ENCODE data around the gene QSOX2.

Gene QSOX2

GRCh38 chr9:136262671-136263178 lies 17.1 kb upstream of the QSOX2 start:
- TF ChIP-seq SIN3A (IDR thresholded peaks at IDR 0.05; ENCODE audit: borderline replicate concordance, insufficient read depth, low read length), result no peak

GRCh38 chr9:136261686-136262430 lies 16.2 kb upstream of the QSOX2 start:
- no peak for TF ChIP-seq SIN3A (IDR thresholded peaks at IDR 0.05; ENCODE audit: borderline replicate concordance, insufficient read depth, low read length)
- TF ChIP-seq FOXP2 (optimal IDR thresholded peaks at IDR 0.05; ENCODE audit: borderline replicate concordance, extremely low read depth, extremely low read length, insufficient read depth), result no peak
- no peak for TF ChIP-seq POLR2AphosphoS5 (IDR thresholded peaks at IDR 0.05; ENCODE audit: low read depth, low read length)
- TF ChIP-seq TAF1 (IDR thresholded peaks at IDR 0.05; ENCODE audit: borderline replicate concordance, insufficient read depth, low read length), result no peak
- no peak for TF ChIP-seq REST (IDR thresholded peaks at IDR 0.05; ENCODE audit: insufficient read depth in 1 of 2, low read depth in 2 of 2, low read length in 2 of 2)

- no peak for TF ChIP-seq POLR2AphosphoS5 (IDR thresholded peaks at IDR 0.05; ENCODE audit: low read depth, low read length)
- no peak for TF ChIP-seq SIN3A (IDR thresholded peaks at IDR 0.05; ENCODE audit: borderline replicate concordance, insufficient read depth, low read length)
- no peak for TF ChIP-seq TAF1 (IDR thresholded peaks at IDR 0.05; ENCODE audit: borderline replicate concordance, insufficient read depth, low read length)
- no peak for TF ChIP-seq REST (IDR thresholded peaks at IDR 0.05; ENCODE audit: insufficient read depth in 1 of 2, low read depth in 2 of 2, low read length in 2 of 2)
- no peak for TF ChIP-seq FOXP2 (optimal IDR thresholded peaks at IDR 0.05; ENCODE audit: borderline replicate concordance, extremely low read depth, extremely low read length, insufficient read depth)
Measured at GRCh38 chr9:136260936-136261472, 15.4 kb upstream of the QSOX2 start.

GRCh38 chr9:136260521-136260920 lies 14.9 kb upstream of the QSOX2 start:
- no peak for TF ChIP-seq TAF1 (IDR thresholded peaks at IDR 0.05; ENCODE audit: borderline replicate concordance, insufficient read depth, low read length)
- no peak for TF ChIP-seq REST (IDR thresholded peaks at IDR 0.05; ENCODE audit: insufficient read depth in 1 of 2, low read depth in 2 of 2, low read length in 2 of 2)
- TF ChIP-seq SIN3A (IDR thresholded peaks at IDR 0.05; ENCODE audit: borderline replicate concordance, insufficient read depth, low read length), result no peak
- no peak for TF ChIP-seq FOXP2 (optimal IDR thresholded peaks at IDR 0.05; ENCODE audit: borderline replicate concordance, extremely low read depth, extremely low read length, insufficient read depth)
- no peak for TF ChIP-seq POLR2AphosphoS5 (IDR thresholded peaks at IDR 0.05; ENCODE audit: low read depth, low read length)

- TF ChIP-seq REST (IDR thresholded peaks at IDR 0.05; ENCODE audit: insufficient read depth in 1 of 2, low read depth in 2 of 2, low read length in 2 of 2), result no peak
- no peak for TF ChIP-seq SIN3A (IDR thresholded peaks at IDR 0.05; ENCODE audit: borderline replicate concordance, insufficient read depth, low read length)
- no peak for TF ChIP-seq TAF1 (IDR thresholded peaks at IDR 0.05; ENCODE audit: borderline replicate concordance, insufficient read depth, low read length)
- TF ChIP-seq FOXP2 (optimal IDR thresholded peaks at IDR 0.05; ENCODE audit: borderline replicate concordance, extremely low read depth, extremely low read length, insufficient read depth), result no peak
- no peak for TF ChIP-seq POLR2AphosphoS5 (IDR thresholded peaks at IDR 0.05; ENCODE audit: low read depth, low read length)
Measured at GRCh38 chr9:136259836-136260235, 14.2 kb upstream of the QSOX2 start.

All from PFSK-1 (cell line).